ENCODE results near the gene PLEKHD1. TPM values are rescaled to one million over a fixed set of nuclear protein-coding genes. Genes with fewer than 3 reads are reported as not detected.

PLEKHD1 gene
- polyA plus RNA-seq, 5 donors, result 0.19 to 0.29 (median 0.23) TPM

GRCh38 chr14:69547701-69548348, 63.3 kb downstream of the PLEKHD1 start:
- no peak for DNase-seq

DNA sequence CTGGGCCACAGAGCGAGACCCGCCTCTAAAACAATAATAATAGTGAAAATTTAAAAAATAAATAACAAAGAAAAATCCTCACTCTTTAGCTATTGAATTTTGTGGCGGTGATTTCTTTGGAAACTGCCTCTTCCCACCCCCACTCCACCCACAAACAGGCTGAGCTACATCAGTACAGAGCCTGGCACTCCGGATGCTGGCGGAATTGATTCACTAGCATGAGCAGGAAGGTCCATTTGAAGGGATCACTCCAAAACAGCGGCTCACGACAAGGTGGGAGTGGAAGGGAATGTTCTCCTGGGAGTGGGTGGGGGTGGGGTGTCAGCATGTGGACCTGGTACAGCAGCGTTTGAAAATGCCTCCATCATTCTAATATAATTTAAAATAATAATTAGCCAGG, 64.0 kb downstream of the PLEKHD1 start:
- no peak for DNase-seq

DNA sequence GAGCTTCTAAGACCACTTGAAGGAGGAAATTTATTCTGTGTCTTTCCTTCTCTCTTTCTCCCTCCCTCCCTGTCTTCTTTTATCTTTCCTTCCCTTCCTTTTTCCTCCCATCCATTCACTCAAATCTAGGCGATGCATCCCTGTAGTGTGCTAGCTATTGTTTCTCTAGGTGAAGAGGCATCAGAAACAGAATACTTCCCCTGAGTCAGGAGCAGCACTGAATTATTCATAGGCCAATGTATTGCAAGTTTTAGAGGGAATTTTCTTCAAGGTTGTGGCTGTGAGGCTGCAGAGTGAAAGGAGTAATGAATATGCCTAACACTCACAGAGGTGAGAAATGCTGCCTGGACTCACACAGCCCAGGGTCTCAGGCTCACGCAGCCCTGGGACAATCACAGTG, 67.0 kb downstream of the PLEKHD1 start:
- no peak for DNase-seq

DNA sequence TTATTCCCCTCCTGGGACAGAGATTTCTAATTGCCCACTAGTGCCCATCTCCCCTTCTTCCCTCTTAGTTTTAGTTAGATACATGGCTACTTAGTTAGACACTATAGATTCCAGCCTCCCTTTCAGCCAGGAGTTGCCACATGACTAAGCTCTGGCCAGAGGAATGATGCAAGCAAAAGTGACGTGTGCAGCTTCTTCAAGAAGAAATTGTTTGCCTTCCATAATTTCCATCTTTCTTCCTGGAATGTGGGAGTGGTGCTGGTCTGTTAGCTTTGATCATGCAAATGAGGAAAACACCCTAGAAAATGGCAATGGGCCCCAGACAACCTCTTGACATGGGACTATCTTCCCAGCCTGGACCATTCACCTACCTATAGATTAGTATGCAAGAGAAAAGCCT, 68.7 kb downstream of the PLEKHD1 start:
- no peak for DNase-seq

DNA sequence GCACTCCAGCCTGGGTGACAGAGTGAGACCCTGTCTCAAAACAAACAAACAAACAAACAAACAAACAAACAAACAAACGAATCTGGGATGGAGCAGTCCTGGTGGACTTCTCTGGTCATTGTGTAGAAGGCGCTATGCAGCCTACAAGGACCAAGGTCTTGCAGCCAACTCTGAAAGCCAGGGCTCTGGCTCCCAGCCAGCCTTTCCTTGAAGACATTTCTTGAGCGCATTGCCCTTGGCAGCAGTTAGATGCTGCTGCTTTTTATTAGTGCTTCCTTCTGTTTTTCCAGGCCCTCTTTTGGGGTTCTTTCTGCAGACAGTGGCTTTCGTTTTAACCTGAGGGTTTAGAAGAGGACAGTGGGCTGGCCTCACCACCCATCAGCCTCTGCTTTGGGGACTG, 70.0 kb downstream of the PLEKHD1 start:
- peak in 1 of 2 donors; percentile 41 for DNase-seq

- DNase-seq, result no peak
Measured at GRCh38 chr14:69558774-69559173, 74.2 kb downstream of the PLEKHD1 start.

DNA sequence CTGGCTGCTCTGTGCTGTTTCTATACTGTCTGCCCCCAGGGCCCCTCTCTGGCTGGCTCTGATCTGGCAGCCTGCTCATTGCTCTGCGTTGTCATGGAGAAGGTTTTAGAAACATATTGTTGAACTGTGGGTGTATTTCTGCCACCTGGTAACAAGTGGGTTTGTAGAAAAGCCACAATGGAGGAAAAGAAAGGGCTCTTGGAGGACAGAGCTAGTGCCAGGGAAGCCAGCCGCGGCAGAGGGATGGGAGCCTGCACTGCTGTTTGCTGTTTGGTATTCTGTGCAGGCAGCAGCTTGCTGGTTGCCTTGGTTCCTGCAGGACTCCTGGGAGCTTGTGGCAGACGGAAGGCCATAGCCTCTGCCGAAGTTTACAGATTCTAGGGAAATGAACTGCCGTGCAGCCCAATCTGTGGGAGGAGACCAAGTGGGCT, 75.1 kb downstream of the PLEKHD1 start:
- DNase-seq, result no peak

DNA sequence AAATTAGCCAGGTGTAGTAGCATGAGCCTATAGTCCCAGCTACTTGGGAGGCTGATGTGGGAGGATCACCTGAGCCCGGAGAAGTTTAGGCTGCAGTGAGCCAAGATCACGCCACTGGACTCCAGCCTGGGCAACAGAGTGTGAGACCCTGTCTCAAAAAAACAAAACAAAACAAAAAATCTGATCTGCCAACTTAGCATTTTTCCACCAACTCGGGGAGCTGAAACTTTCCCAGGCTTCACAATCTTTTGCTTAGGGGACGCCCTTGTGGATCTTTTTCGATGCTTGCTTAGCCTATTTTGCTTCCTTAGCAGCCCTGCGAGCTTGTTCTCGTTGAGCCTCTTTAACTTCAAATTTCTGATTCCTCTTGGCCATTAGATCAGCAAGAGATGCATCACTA, 76.3 kb downstream of the PLEKHD1 start:
- no peak for DNase-seq

- no peak for DNase-seq
Measured at GRCh38 chr14:69561893-69562292, 77.4 kb downstream of the PLEKHD1 start.

GRCh38 chr14:69567563-69567962, 83.0 kb downstream of the PLEKHD1 start:
- no peak for DNase-seq

- DNase-seq, result no peak
Measured at GRCh38 chr14:69569859-69570258, 85.3 kb downstream of the PLEKHD1 start.

DNA sequence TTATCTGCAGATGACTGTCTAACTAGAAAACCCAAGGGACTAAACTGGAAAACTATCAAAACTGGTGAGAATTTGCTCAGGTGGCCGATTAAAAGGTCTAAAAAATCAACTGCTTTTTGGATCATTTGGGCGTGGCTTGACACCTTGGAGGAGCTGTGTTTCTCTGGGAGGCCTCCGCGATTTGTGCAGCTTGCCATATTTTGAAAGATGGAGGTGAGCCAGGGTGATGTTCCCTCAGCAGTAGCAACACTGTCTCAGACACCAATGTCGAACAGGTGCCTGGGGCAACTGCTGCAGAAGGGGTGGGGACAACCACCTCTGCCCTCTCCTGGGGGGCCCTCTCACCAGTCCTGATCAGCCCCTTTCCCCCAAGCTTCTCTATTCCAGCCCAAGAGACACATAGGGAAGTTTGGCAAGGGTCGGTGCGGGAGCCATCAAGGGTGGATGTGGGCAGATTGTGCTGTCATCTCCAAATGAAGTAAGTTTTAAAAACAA, 86.4 kb downstream of the PLEKHD1 start:
- DNase-seq, result no peak

GRCh38 chr14:69571449-69572029, 87.0 kb downstream of the PLEKHD1 start:
- peak in 1 of 2 donors; percentile 19 for DNase-seq

- peak in 1 of 2 donors; percentile 53 for DNase-seq
Measured at GRCh38 chr14:69572030-69572840, 87.7 kb downstream of the PLEKHD1 start.

- DNase-seq, result no peak
Measured at GRCh38 chr14:69572841-69573135, 88.3 kb downstream of the PLEKHD1 start.

- no peak for DNase-seq
Measured at GRCh38 chr14:69573205-69573830, 88.8 kb downstream of the PLEKHD1 start.

- no peak for DNase-seq
Measured at GRCh38 chr14:69573831-69574262, 89.3 kb downstream of the PLEKHD1 start.

DNA sequence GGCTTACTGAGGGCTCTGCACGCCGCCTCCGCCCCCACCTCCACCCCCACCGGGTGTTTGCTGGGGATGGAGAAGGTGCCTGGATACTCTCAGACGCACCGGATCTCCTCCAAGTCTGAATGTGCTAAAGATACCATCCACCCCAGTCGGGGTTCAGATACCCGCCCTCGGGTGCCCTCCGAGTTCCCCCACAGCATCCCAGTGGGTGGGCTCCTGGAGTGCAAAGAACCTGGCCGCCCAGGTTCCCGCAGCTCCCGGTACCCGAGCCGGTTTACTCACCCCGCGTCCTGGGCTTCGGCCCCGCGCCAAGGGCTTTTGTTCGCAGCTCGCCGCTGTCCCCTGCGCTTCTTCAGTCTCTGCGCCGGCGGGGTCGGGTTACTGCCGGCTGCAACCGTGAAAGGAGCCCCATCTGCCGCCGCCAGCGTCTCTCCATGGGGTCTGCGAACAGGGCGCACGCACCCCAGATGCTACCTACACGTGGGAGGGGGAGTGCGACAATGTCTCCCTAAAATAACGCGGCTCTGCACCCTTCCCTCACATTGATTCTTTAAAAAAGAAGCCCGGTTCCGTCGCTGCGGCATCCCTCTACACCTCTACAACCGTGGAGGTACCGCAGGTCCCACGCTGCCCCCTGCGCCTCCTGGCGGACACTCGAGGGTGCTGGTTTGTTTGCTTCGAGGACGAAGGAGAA, 89.9 kb downstream of the PLEKHD1 start, which contains the start of gene CCDC177:
Gene CCDC177 (minus strand): TSS at position 609 of the 691 bp plus-strand sequence. CDS start 1,249 bp downstream, outside the sequence.
- peak; percentile 25 to 42 for DNase-seq

DNA sequence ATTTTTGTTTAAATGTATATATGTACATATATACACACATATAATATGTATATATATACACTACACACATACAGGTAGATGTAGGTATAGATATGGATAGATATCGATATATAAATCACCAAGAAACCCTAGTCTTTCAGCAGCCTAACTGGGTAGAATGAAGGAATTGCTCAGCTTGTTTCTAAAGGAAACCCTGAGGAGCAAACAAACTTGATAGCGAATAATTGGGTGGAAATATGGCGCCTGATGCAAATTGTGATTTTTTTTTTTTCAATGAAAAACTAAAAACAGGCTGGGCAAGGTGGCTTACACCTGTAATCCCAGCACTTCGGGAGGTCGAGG, 90.4 kb downstream of the PLEKHD1 start:
- DNase-seq, result no peak

GRCh38 chr14:69579476-69579875, 94.9 kb downstream of the PLEKHD1 start:
- no peak for DNase-seq

DNA sequence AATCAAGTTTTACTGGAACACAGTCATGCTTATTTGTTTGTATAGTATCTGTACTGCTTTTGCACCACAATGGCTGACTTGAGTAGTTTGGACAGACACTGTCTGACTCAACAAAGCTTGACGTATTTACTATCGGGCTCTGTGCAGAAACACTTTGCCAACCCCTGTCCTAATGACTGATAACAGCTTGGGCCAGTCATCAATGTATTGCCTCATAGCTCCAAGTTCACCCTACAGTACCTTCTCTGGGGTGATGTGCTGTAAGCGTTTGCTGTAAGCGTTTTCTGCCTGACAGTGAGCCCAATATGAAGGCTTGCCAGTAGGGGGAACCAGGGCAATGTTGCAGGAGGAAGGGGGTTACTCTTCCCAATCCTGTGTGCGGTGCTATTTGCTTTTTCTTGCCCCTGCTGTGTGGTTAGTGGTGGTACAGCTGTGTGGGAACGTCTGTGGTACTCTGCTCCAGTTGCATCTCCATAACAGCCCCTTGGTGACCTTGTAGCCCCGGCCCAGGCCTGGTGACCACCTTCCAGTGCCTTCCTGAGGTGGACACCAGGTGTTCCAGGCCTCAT, 95.6 kb downstream of the PLEKHD1 start:
- DNase-seq, result no peak
